ENCODE results near the gene PXN. TPM values are rescaled to one million over a fixed set of nuclear protein-coding genes. Genes with fewer than 3 reads are reported as not detected.

The PXN gene
- total and polyA plus RNA-seq, 2 of the 13 experiments (the other 11 are each of a cell fraction or from before 2014, with no cell fraction given): 13.6 to 14.2 TPM

DNA sequence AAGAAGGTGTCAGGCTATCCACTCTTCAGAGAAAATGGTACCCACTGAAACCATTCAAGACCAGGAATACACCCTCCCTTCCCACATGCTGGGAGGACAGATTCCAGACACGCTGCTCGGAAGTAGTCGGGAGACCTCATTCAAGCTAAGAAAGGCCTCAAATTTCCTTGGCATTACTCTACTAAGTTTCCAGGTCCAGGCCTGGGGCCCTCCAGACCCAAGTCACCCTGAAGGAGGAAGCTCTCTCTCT is 37.6 kb downstream of the PXN start (continued):
- TF ChIP-seq ARID5B (CRISPR knock-in tag; IDR thresholded peaks at IDR 0.05) (0 out of 2 replicates have a peak, but pooled peaks have one; percentile 5), ZNF670 (CRISPR knock-in tag; IDR thresholded peaks at IDR 0.05; ENCODE audit: borderline replicate concordance) (no peak), STAT6 (CRISPR knock-in tag; IDR thresholded peaks at IDR 0.05; ENCODE audit: borderline replicate concordance) (peak; percentile 44; the same call in 1 of the 2 replicates), ZNF574 (CRISPR knock-in tag; IDR thresholded peaks at IDR 0.05) (no peak), RBFOX2 (IDR thresholded peaks at IDR 0.05; ENCODE audit: low read depth, low read length) (peak; percentile 41; the same call in 1 of the 2 replicates), ZNF10 (CRISPR knock-in tag; IDR thresholded peaks at IDR 0.05; ENCODE audit: borderline replicate concordance, low read depth) (no peak), PCBP1 (IDR thresholded peaks at IDR 0.05; ENCODE audit: borderline replicate concordance, low read depth, low read length) (no peak), CEBPZ (IDR thresholded peaks at IDR 0.05; ENCODE audit: low read length) (no peak), JDP2 (CRISPR knock-in tag; IDR thresholded peaks at IDR 0.05; ENCODE audit: borderline replicate concordance) (no peak), SRSF1 (optimal IDR thresholded peaks at IDR 0.05; ENCODE audit: low read depth, low read length) (no peak), HOXA3 (CRISPR knock-in tag; IDR thresholded peaks at IDR 0.05) (no peak), SMAD3 (CRISPR knock-in tag; IDR thresholded peaks at IDR 0.05) (no peak), HOXA5 (CRISPR knock-in tag; IDR thresholded peaks at IDR 0.05) (no peak), ZNF33B (CRISPR knock-in tag; IDR thresholded peaks at IDR 0.05) (peak; percentile 59; the same call in 1 of the 2 replicates), RCOR2 (CRISPR knock-in tag; IDR thresholded peaks at IDR 0.05) (no peak)
- TF ChIP-seq, protein P1, sequence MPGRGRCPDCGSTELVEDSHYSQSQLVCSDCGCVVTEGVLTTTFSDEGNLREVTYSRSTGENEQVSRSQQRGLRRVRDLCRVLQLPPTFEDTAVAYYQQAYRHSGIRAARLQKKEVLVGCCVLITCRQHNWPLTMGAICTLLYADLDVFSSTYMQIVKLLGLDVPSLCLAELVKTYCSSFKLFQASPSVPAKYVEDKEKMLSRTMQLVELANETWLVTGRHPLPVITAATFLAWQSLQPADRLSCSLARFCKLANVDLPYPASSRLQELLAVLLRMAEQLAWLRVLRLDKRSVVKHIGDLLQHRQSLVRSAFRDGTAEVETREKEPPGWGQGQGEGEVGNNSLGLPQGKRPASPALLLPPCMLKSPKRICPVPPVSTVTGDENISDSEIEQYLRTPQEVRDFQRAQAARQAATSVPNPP (CRISPR knock-in tag; IDR thresholded peaks at IDR 0.05): 0 out of 2 replicates have a peak, but pooled peaks have one; percentile 29

Data from HepG2 (cell line).